ENCODE results near the gene RANBP3. TPM values are rescaled to one million over a fixed set of nuclear protein-coding genes. Genes with fewer than 3 reads are reported as not detected.

The RANBP3 gene
- total RNA-seq, 1 donor from 2014 or later = 25.0 TPM

- FAIRE-seq (no peak), DNase-seq (ENCODE audit: low read depth) (peak; percentile 54)
These were observed 3.9 kb downstream of the RANBP3 start for GRCh38 chr19:5973867-5974635.

GRCh38 chr19:5973376-5973775, 4.6 kb downstream of the RANBP3 start:
- H3K27me3 ChIP-seq (ENCODE audit: control insufficient read depth, insufficient read depth, low read length) = no peaks in the 10 kb centered on the region
- H3K4me3 ChIP-seq (ENCODE audit: low read depth, low read length) = no peak overlapping the region
- H3K36me3 ChIP-seq (ENCODE audit: control insufficient read depth, insufficient read depth, low read length) = peaks cover 4% of the 10 kb centered on the region
- no peak for TF ChIP-seq CTCF (IDR thresholded peaks at IDR 0.05; ENCODE audit: insufficient read depth, low read length, severe bottlenecking)
- DNase-seq (ENCODE audit: low read depth) (no peak), FAIRE-seq (no peak)

More at GRCh38 chr19:5973867-5974635, 3.9 kb downstream of the RANBP3 start:
- no peak for TF ChIP-seq CTCF (IDR thresholded peaks at IDR 0.05; ENCODE audit: insufficient read depth, low read length, severe bottlenecking)
- Histone ChIP-seq H3K4me3 (ENCODE audit: low read depth, low read length) (no peak overlapping the region), H3K36me3 (ENCODE audit: control insufficient read depth, insufficient read depth, low read length) (peaks cover 4% of the 10 kb centered on the region), H3K27me3 (ENCODE audit: control insufficient read depth, insufficient read depth, low read length) (no peaks in the 10 kb centered on the region)

- no peak overlapping the region for H3K4me3 ChIP-seq (ENCODE audit: low read depth, low read length)
- no peaks in the 10 kb centered on the region for H3K27me3 ChIP-seq (ENCODE audit: control insufficient read depth, insufficient read depth, low read length)
- no peak for TF ChIP-seq CTCF (IDR thresholded peaks at IDR 0.05; ENCODE audit: insufficient read depth, low read length, severe bottlenecking)
- FAIRE-seq (no peak), DNase-seq (ENCODE audit: low read depth) (no peak)
- peaks cover 4% of the 10 kb centered on the region for H3K36me3 ChIP-seq (ENCODE audit: control insufficient read depth, insufficient read depth, low read length)
These were observed 5.6 kb downstream of the RANBP3 start for GRCh38 chr19:5972355-5972731.

GRCh38 chr19:5971714-5972354, 6.1 kb downstream of the RANBP3 start:
- Histone ChIP-seq H3K36me3 (ENCODE audit: control insufficient read depth, insufficient read depth, low read length) (peaks cover 4% of the 10 kb centered on the region), H3K4me3 (ENCODE audit: low read depth, low read length) (no peak overlapping the region), H3K27me3 (ENCODE audit: control insufficient read depth, insufficient read depth, low read length) (no peaks in the 10 kb centered on the region)
- FAIRE-seq (no peak), DNase-seq (ENCODE audit: low read depth) (no peak)
- TF ChIP-seq CTCF (IDR thresholded peaks at IDR 0.05; ENCODE audit: insufficient read depth, low read length, severe bottlenecking) = no peak

- no peak for TF ChIP-seq CTCF (IDR thresholded peaks at IDR 0.05; ENCODE audit: insufficient read depth, low read length, severe bottlenecking)
- FAIRE-seq = no peak
- no peak for DNase-seq (ENCODE audit: low read depth)
- no peak overlapping the region for H3K4me3 ChIP-seq (ENCODE audit: low read depth, low read length)
- H3K27me3 ChIP-seq (ENCODE audit: control insufficient read depth, insufficient read depth, low read length) = no peaks in the 10 kb centered on the region
- peaks cover 7% of the 10 kb centered on the region for H3K36me3 ChIP-seq (ENCODE audit: control insufficient read depth, insufficient read depth, low read length)
These were observed 8.5 kb downstream of the RANBP3 start for GRCh38 chr19:5969476-5969875.
